ENCODE data around the gene ELMOD1. TPM values are rescaled to one million over a fixed set of nuclear protein-coding genes. Genes with fewer than 3 reads are reported as not detected.

ELMOD1 gene
- total RNA-seq, 1 donor, result under 0.01 TPM

DNA sequence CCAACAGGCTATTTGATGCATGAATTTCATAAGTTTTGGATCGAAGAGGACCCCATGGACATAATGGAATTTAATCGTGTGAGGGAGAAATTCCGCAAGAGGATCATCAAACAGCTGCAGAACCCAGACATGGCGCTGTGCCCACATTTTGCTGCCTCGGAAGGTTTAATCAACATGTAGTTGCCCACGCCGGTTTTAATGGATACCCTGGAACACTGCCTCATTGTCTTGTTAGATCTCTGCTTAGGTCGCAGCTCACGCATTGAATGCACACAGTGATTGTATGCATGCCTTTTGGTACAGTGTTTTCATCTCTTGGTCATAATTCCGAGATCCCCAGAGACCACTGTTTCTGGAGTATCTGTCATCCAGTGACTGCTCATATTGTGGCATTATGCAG, 74.1 kb downstream of the ELMOD1 start:
- no peak for DNase-seq (ENCODE audit: insufficient read length, low spot score, missing footprints)
- H3K4me1 ChIP-seq (ENCODE audit: insufficient read depth, low read length), result no peaks in the 10 kb centered on the region
- TF ChIP-seq, protein P1, sequence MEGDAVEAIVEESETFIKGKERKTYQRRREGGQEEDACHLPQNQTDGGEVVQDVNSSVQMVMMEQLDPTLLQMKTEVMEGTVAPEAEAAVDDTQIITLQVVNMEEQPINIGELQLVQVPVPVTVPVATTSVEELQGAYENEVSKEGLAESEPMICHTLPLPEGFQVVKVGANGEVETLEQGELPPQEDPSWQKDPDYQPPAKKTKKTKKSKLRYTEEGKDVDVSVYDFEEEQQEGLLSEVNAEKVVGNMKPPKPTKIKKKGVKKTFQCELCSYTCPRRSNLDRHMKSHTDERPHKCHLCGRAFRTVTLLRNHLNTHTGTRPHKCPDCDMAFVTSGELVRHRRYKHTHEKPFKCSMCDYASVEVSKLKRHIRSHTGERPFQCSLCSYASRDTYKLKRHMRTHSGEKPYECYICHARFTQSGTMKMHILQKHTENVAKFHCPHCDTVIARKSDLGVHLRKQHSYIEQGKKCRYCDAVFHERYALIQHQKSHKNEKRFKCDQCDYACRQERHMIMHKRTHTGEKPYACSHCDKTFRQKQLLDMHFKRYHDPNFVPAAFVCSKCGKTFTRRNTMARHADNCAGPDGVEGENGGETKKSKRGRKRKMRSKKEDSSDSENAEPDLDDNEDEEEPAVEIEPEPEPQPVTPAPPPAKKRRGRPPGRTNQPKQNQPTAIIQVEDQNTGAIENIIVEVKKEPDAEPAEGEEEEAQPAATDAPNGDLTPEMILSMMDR (IDR thresholded peaks at IDR 0.05; ENCODE audit: extremely low read depth, low read depth, low read length), result no peak
- H3K4me2 ChIP-seq (ENCODE audit: insufficient read depth, low read length), result no peak overlapping the region
- no peaks in the 10 kb centered on the region for H3K9me3 ChIP-seq (ENCODE audit: low read depth, low read length)
- H2AFZ ChIP-seq (ENCODE audit: low read length), result no peak overlapping the region
- no peaks in the 10 kb centered on the region for H3K79me2 ChIP-seq (ENCODE audit: insufficient read depth, low read length)
- H4K20me1 ChIP-seq (ENCODE audit: insufficient read depth, low read length), result no peaks in the 10 kb centered on the region
- peaks cover 12% of the 10 kb centered on the region for H3K27me3 ChIP-seq (ENCODE audit: insufficient read depth, low read length)
- H3K4me3 ChIP-seq (ENCODE audit: insufficient read depth, low read length), result no peak overlapping the region
- no peak overlapping the region for H3K27ac ChIP-seq (ENCODE audit: low read depth, low read length)
- no peaks in the 10 kb centered on the region for H3K36me3 ChIP-seq (ENCODE audit: insufficient read depth, low read length)

DNA sequence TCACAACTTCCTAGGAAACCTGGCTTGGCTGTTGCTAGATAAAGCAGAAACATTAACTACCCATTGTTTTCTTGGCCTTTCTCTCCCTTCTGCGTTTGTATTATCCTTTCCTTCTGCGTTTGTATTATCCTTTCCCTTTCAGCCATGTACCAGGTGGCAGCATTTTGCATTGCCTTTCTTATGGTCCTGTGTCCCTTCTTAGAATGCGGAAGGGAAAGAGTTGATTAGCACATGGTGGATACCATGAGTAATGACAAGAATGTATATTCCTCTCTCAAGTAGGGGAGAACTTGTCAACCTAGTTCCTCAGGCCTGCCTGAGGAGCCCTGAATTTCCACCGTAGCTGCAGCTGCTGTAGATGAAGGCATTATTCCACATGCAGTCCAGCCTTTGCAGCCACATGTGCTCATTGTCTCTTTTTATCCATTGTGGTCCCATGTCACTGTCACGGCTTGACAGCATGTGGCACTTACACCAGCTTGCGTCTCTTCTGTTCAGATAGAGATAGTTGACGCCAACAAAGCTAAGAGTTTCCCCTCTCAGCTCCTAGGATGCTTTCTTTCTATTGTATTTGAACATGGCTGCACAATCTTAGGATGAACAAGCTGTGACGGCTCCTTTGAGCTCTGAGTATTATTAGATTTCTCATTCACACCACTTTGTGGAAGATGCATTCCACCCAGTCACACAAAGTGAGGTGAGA, 76.1 kb downstream of the ELMOD1 start:
- H3K4me3 ChIP-seq (ENCODE audit: insufficient read depth, low read length), result no peak overlapping the region
- H3K27ac ChIP-seq (ENCODE audit: low read depth, low read length), result no peak overlapping the region
- H4K20me1 ChIP-seq (ENCODE audit: insufficient read depth, low read length), result no peaks in the 10 kb centered on the region
- no peak overlapping the region for H3K4me2 ChIP-seq (ENCODE audit: insufficient read depth, low read length)
- TF ChIP-seq, protein P1 (IDR thresholded peaks at IDR 0.05; ENCODE audit: extremely low read depth, low read depth, low read length), result no peak
- no peaks in the 10 kb centered on the region for H3K79me2 ChIP-seq (ENCODE audit: insufficient read depth, low read length)
- no peak for DNase-seq (ENCODE audit: insufficient read length, low spot score, missing footprints)
- H3K36me3 ChIP-seq (ENCODE audit: insufficient read depth, low read length), result no peaks in the 10 kb centered on the region
- no peaks in the 10 kb centered on the region for H3K4me1 ChIP-seq (ENCODE audit: insufficient read depth, low read length)
- no peaks in the 10 kb centered on the region for H3K9me3 ChIP-seq (ENCODE audit: low read depth, low read length)
- H3K27me3 ChIP-seq (ENCODE audit: insufficient read depth, low read length), result peaks cover 10% of the 10 kb centered on the region
- no peak overlapping the region for H2AFZ ChIP-seq (ENCODE audit: low read length)

- H3K79me2 ChIP-seq (ENCODE audit: insufficient read depth, low read length), result no peaks in the 10 kb centered on the region
- H3K27ac ChIP-seq (ENCODE audit: low read depth, low read length), result no peak overlapping the region
- no peaks in the 10 kb centered on the region for H3K4me1 ChIP-seq (ENCODE audit: insufficient read depth, low read length)
- no peak for DNase-seq (ENCODE audit: insufficient read length, low spot score, missing footprints)
- H4K20me1 ChIP-seq (ENCODE audit: insufficient read depth, low read length), result no peaks in the 10 kb centered on the region
- H2AFZ ChIP-seq (ENCODE audit: low read length), result no peak overlapping the region
- no peak overlapping the region for H3K4me2 ChIP-seq (ENCODE audit: insufficient read depth, low read length)
- TF ChIP-seq, protein P1 (IDR thresholded peaks at IDR 0.05; ENCODE audit: extremely low read depth, low read depth, low read length), result no peak
- peaks cover 8% of the 10 kb centered on the region for H3K27me3 ChIP-seq (ENCODE audit: insufficient read depth, low read length)
- no peaks in the 10 kb centered on the region for H3K36me3 ChIP-seq (ENCODE audit: insufficient read depth, low read length)
- no peaks in the 10 kb centered on the region for H3K9me3 ChIP-seq (ENCODE audit: low read depth, low read length)
- no peak overlapping the region for H3K4me3 ChIP-seq (ENCODE audit: insufficient read depth, low read length)
These were observed 78.3 kb downstream of the ELMOD1 start for GRCh38 chr11:107669191-107669740.

DNA sequence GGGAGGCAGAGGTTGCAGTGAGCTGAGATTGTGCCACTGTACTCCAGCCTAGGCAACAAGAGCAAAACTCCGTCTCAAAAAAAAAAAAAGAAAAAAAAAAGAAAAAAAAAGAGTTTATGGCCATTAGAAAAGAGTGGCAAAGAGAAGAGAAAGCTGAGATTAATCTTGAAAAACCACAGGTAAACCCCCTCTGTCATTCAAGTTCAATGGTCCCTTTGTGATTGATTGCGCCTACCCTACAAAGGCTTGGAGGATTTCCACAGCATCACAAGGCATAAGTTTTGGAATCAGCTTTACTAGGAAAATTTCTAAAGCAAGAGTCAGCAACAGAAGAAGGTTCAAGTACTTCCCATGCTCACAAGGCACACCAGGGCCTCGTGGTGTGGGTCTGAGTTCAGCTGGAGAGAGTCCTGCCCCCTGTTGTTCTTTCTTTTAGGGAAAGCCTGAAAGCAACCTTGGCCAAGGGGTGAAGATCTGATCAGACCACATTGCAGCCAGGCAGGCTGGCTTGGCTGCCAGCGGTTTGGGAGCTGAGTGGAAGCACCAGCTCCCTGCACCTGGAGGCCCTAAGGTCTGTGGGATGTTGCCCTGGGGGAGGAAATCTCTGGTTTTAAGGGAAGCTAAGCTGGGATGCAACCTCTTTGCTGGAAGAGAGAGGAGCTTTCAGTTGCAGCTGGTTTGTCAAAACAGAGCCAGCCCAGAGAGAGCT, 79.1 kb downstream of the ELMOD1 start:
- H3K36me3 ChIP-seq (ENCODE audit: insufficient read depth, low read length), result no peaks in the 10 kb centered on the region
- TF ChIP-seq, protein P1 (IDR thresholded peaks at IDR 0.05; ENCODE audit: extremely low read depth, low read depth, low read length), result no peak
- H2AFZ ChIP-seq (ENCODE audit: low read length), result no peak overlapping the region
- no peaks in the 10 kb centered on the region for H3K9me3 ChIP-seq (ENCODE audit: low read depth, low read length)
- H3K27ac ChIP-seq (ENCODE audit: low read depth, low read length), result no peak overlapping the region
- no peaks in the 10 kb centered on the region for H3K79me2 ChIP-seq (ENCODE audit: insufficient read depth, low read length)
- H3K4me1 ChIP-seq (ENCODE audit: insufficient read depth, low read length), result no peaks in the 10 kb centered on the region
- peaks cover 8% of the 10 kb centered on the region for H3K27me3 ChIP-seq (ENCODE audit: insufficient read depth, low read length)
- no peaks in the 10 kb centered on the region for H4K20me1 ChIP-seq (ENCODE audit: insufficient read depth, low read length)
- H3K4me2 ChIP-seq (ENCODE audit: insufficient read depth, low read length), result no peak overlapping the region
- H3K4me3 ChIP-seq (ENCODE audit: insufficient read depth, low read length), result no peak overlapping the region
- DNase-seq (ENCODE audit: insufficient read length, low spot score, missing footprints), result no peak

Data from osteoblast (primary cell).